Neural crest cell (in vitro differentiated cells): ENCODE measurements around the gene CDK12. TPM values are rescaled to one million over a fixed set of nuclear protein-coding genes. Genes with fewer than 3 reads are reported as not detected.
"Not testable (repeated sequence)": the region's sequence is repeated elsewhere in the genome, so short reads cannot be mapped to it uniquely, and the experiment has no call there.

Source experiments
- DNase-seq: peaks from one replicate; pipeline ENCODE4 v3.0.0; 2021; ENCODE audit warnings: low read depth, mixed read lengths, low spot score
- H3K27ac Mint-ChIP-seq: one replicate; pipeline ENCODE4 v1.8.0; 2021; ENCODE audit warnings: mild to moderate bottlenecking, mixed read lengths; ENCODE audit not compliant: unreplicated experiment
- H3K27me3 Mint-ChIP-seq: 2 replicates; pipeline ENCODE4 v1.8.0; 2021; ENCODE audit warnings: low read depth, mild to moderate bottlenecking, mixed read lengths
- H3K36me3 Mint-ChIP-seq: 2 replicates; pipeline ENCODE4 v1.8.0; 2021; ENCODE audit warnings: low read depth, mild to moderate bottlenecking, mixed read lengths
- H3K4me1 Mint-ChIP-seq: 2 replicates; pipeline ENCODE4 v1.8.0; 2021; ENCODE audit warnings: mixed read lengths
- H3K4me3 Mint-ChIP-seq: one replicate; pipeline ENCODE4 v1.8.0; 2021; ENCODE audit warnings: mild to moderate bottlenecking, mixed read lengths
- H3K9me3 Mint-ChIP-seq: 2 replicates; pipeline ENCODE4 v1.8.0; 2021; ENCODE audit warnings: mixed read lengths
- total RNA-seq: library from RNA; stranded (reverse); gene quantifications from 2 replicates; pipeline ENCODE4 v1.2.1, GENCODE V29; 2021
- TF ChIP-seq, protein P1 (sequence below): fragments of 200-600 bp; sonication (generic); conservative IDR thresholded peaks from 2 replicates; pipeline ENCODE4 v1.5.0; 2021; ENCODE audit warnings: antibody characterized with exemption, mild to moderate bottlenecking

CDK12 gene
- total RNA-seq, 1 donor from 2014 or later: 69.8 TPM

DNA sequence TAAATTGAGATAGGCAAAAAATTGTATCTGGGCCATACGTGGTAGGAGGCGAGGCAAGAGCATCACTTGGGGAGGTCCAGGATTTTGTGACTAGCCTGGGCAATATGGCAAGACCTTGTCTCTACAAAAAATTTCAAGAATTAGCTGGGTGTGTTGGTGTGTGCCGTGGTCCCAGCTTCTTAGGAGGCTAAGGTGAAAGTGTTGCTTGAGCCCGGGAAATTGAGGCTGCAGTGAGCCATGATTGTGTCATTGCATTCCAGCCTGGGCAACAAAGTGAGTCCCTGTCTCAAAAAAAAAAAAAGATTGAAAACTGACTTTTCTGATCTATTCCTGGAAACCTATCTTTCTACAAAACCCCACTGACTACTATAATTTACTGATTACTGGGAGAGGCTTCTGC is 26.7 kb downstream of the CDK12 start:
- no peak overlapping the region for H3K27ac Mint-ChIP-seq
- peaks cover 5% of the 10 kb centered on the region for H3K36me3 Mint-ChIP-seq
- no peak overlapping the region for H3K4me3 Mint-ChIP-seq
- H3K27me3 Mint-ChIP-seq: no peaks in the 10 kb centered on the region
- TF ChIP-seq, protein P1, sequence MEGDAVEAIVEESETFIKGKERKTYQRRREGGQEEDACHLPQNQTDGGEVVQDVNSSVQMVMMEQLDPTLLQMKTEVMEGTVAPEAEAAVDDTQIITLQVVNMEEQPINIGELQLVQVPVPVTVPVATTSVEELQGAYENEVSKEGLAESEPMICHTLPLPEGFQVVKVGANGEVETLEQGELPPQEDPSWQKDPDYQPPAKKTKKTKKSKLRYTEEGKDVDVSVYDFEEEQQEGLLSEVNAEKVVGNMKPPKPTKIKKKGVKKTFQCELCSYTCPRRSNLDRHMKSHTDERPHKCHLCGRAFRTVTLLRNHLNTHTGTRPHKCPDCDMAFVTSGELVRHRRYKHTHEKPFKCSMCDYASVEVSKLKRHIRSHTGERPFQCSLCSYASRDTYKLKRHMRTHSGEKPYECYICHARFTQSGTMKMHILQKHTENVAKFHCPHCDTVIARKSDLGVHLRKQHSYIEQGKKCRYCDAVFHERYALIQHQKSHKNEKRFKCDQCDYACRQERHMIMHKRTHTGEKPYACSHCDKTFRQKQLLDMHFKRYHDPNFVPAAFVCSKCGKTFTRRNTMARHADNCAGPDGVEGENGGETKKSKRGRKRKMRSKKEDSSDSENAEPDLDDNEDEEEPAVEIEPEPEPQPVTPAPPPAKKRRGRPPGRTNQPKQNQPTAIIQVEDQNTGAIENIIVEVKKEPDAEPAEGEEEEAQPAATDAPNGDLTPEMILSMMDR: no peak
- H3K4me1 Mint-ChIP-seq: no peaks in the 10 kb centered on the region
- no peaks in the 10 kb centered on the region for H3K9me3 Mint-ChIP-seq
- no peak for DNase-seq

DNA sequence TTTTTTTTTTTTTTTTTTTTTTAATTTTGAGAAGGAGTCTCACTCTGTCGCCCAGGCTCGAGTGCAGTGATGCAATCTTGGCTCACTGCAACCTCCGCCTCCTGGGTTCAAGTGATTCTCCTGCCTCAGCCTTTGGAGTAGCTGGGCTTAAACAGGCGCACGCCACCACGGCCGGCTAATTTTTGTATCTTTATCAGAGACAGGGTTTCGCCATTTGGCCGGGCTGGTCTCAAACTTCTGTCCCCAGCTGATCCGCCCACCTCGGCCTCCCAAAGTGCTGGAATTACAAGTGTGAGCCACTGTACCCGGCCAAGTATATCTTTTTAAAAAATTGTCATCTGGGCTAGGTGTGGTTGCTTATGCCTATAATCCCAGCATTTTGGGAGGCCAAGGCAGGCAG is 35.6 kb downstream of the CDK12 start:
- H3K9me3 Mint-ChIP-seq, DNase-seq, H3K4me1 Mint-ChIP-seq, H3K27me3 Mint-ChIP-seq, H3K36me3 Mint-ChIP-seq, H3K4me3 Mint-ChIP-seq, H3K27ac Mint-ChIP-seq: not testable (repeated sequence)

DNA sequence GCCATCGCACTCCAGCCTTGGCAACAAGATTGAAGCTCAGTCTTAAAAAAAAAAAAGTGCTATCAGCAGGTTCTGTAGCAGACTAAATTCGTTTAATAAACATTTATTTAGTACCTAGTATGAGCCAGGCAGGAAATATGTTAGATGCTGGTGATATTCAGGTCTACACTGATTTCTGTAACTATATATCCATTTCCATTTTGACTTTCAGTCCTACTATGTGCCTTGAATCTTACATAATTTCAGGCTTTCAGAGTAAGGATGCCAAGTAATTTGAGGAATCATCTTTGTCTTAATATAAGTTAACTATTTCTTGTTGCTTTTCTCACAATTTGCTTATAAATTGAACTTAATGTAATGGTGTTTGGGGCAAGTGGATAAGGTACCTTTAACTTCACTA is 46.2 kb downstream of the CDK12 start:
- H3K4me1 Mint-ChIP-seq: no peaks in the 10 kb centered on the region
- H3K27ac Mint-ChIP-seq: no peak overlapping the region
- TF ChIP-seq, protein P1: no peak
- no peak for DNase-seq
- no peaks in the 10 kb centered on the region for H3K9me3 Mint-ChIP-seq
- H3K36me3 Mint-ChIP-seq: peaks cover 32% of the 10 kb centered on the region
- H3K4me3 Mint-ChIP-seq: no peak overlapping the region
- no peaks in the 10 kb centered on the region for H3K27me3 Mint-ChIP-seq

- no peaks in the 10 kb centered on the region for H3K9me3 Mint-ChIP-seq
- no peak for DNase-seq
- H3K4me3 Mint-ChIP-seq: no peak overlapping the region
- no peak overlapping the region for H3K27ac Mint-ChIP-seq
- TF ChIP-seq, protein P1: no peak
- no peaks in the 10 kb centered on the region for H3K4me1 Mint-ChIP-seq
- no peaks in the 10 kb centered on the region for H3K27me3 Mint-ChIP-seq
- peaks cover 30% of the 10 kb centered on the region for H3K36me3 Mint-ChIP-seq
Observed at GRCh38 chr17:39508987-39509386, 47.7 kb downstream of the CDK12 start.

DNA sequence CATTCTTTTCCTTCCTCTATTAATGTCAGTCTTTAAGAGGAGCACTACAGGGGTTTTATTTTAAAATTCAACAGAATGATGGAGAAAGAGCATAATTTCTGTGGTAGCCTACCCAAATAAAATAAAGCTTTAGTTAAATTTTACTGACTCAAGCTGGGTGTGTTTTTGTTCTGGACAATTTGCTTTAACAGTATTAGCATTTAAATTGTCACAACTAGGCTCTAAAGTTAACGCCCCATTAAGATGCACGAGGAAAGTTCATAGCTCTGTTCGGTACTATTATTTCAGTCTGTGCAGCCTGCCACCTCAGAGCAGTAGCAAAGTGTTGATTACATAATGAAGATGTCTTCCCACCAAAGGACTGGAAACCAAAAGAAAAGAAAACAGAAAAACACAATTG is 52.0 kb downstream of the CDK12 start:
- no peaks in the 10 kb centered on the region for H3K4me1 Mint-ChIP-seq
- H3K36me3 Mint-ChIP-seq: peaks cover 23% of the 10 kb centered on the region
- no peaks in the 10 kb centered on the region for H3K27me3 Mint-ChIP-seq
- DNase-seq: no peak
- H3K4me3 Mint-ChIP-seq: no peak overlapping the region
- TF ChIP-seq, protein P1: no peak
- H3K27ac Mint-ChIP-seq: no peak overlapping the region
- no peaks in the 10 kb centered on the region for H3K9me3 Mint-ChIP-seq

DNA sequence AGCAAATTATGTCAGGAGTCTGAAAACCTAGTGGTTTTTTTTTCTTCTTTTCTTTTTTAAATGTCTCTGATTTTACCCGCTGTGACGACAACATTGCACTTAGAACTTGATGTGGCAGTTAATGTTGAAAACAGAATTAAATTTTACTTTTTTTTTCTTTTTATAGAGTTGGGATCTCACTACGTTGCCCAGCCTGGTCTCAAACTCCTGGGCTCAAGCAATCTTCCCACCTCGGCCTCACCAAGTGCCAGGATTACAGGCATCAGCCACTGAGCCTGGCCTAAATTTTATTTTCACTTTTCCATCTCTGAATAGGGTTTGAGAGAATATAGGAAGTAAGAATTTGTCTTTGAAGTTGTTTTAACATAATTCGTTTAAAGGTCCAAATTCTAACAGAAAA is 52.6 kb downstream of the CDK12 start:
- Mint-ChIP-seq H3K4me3 (no peak overlapping the region), H3K36me3 (peaks cover 23% of the 10 kb centered on the region), H3K27me3 (no peaks in the 10 kb centered on the region), H3K27ac (no peak overlapping the region), H3K4me1 (no peaks in the 10 kb centered on the region), H3K9me3 (no peaks in the 10 kb centered on the region)
- TF ChIP-seq, protein P1: no peak
- DNase-seq: no peak
